B cell (primary cell): ENCODE data around the gene PNPLA1. TPM values are rescaled to one million over a fixed set of nuclear protein-coding genes. Genes with fewer than 3 reads are reported as not detected.

ENCODE experiments used
- ATAC-seq: fragments of 200-7000 bp; cut with Tn5 transposase; one replicate; pipeline ENCODE4 v1.10.0; 2021; ENCODE audit warnings: low read depth, mild to moderate bottlenecking, moderate number of reproducible peaks, moderate library complexity
- CTCF ChIA-PET: fragments of 350-600 bp; sonication (Branson Sonifier 250); formaldehyde crosslinking; loops from one replicate; lab custom pipeline; 2021; ENCODE audit warnings: antibody characterized with exemption, inconsistent platforms; lab: Charles Lee
- POLR2A ChIA-PET: fragments of 350-600 bp; sonication (Branson Sonifier 250); formaldehyde crosslinking; loops from one replicate; lab custom pipeline; 2021; ENCODE audit warnings: antibody characterized with exemption; lab: Charles Lee
- DNase-seq: peaks from one replicate; pipeline ENCODE4 v3.0.0; 2013
- H2AFZ ChIP-seq: 2 replicates; pipeline ENCODE4 v1.6.1; 2012; ENCODE audit warnings: mild to moderate bottlenecking, low read depth, low read length; ENCODE audit not compliant: insufficient read depth, poor library complexity, severe bottlenecking
- H3K27ac ChIP-seq, 2 donors: 1 replicate in 1 of 2; 2 replicates in 1 of 2; pipeline ENCODE4 v1.5.1; 2012 to 2013; ENCODE audit warnings: low read length in 2 of 2, mild to moderate bottlenecking in 2 of 2, moderate library complexity in 1 of 2
- H3K27me3 ChIP-seq, 4 experiments: fragments of 200-600 bp in 1 of 4; sonication (generic) in 1 of 4; replicated peaks in 1 of 4; 1 replicate in 2 of 4; 2 replicates in 2 of 4; pipeline versions ENCODE4 v1.6.1 to v1.7.0; 2013 to 2016; ENCODE audit warnings: low read length in 3 of 4, mild to moderate bottlenecking in 2 of 4, mixed read lengths in 1 of 4, moderate library complexity in 1 of 4; ENCODE audit not compliant: insufficient read depth in 4 of 4, control insufficient read depth in 3 of 4; ENCODE audit errors: control extremely low read depth in 1 of 4
- H3K36me3 ChIP-seq, 2 experiments: replicated peaks in 1 of 2; 1 replicate in 1 of 2; 2 replicates in 1 of 2; pipeline versions ENCODE4 v1.6.1 to v1.7.1; 2013; ENCODE audit warnings: low read length in 1 of 2; ENCODE audit not compliant: insufficient read depth in 2 of 2, control insufficient read depth in 1 of 2; ENCODE audit errors: control extremely low read depth in 1 of 2, extremely low read depth in 1 of 2
- H3K4me1 ChIP-seq, 2 donors: fragments of 200-600 bp in 1 of 2; sonication (generic) in 1 of 2; 1 replicate in 1 of 2; 2 replicates in 1 of 2; pipeline versions ENCODE4 v1.5.1 to v1.6.1; 2013 to 2017; ENCODE audit warnings: low read length in 2 of 2; ENCODE audit not compliant: control insufficient read depth in 2 of 2, insufficient read depth in 2 of 2
- H3K4me2 ChIP-seq: replicated peaks from 2 replicates; pipeline ENCODE3; 2012; ENCODE audit warnings: mild to moderate bottlenecking, low read depth, low read length; ENCODE audit not compliant: poor library complexity, severe bottlenecking
- H3K4me3 ChIP-seq, 5 experiments: fragments of 200-600 bp in 1 of 5; sonication (generic) in 1 of 5; 1 replicate in 3 of 5; 2 replicates in 2 of 5; pipeline versions ENCODE4 v1.5.1 to v1.7.0; 2011 to 2016; ENCODE audit warnings: low read length in 4 of 5, mild to moderate bottlenecking in 4 of 5, low read depth in 2 of 5, control low read depth in 1 of 5, moderate library complexity in 1 of 5; ENCODE audit not compliant: insufficient read depth in 1 of 5; ENCODE audit errors: control extremely low read depth in 1 of 5, extremely low read depth in 1 of 5
- H3K79me2 ChIP-seq: fragments of 200-600 bp; sonication (generic); one replicate; pipeline ENCODE4 v1.6.0; 2016; ENCODE audit warnings: low read length; ENCODE audit not compliant: control insufficient read depth, insufficient read depth
- H3K9ac ChIP-seq: fragments of 200-600 bp; sonication (generic); 2 replicates; pipeline ENCODE4 v1.6.1; 2017; ENCODE audit warnings: mild to moderate bottlenecking, low read length, moderate library complexity
- H3K9me3 ChIP-seq, 3 donors: one replicate each; pipeline versions ENCODE4 v1.6.1 to v1.7.1; 2013; ENCODE audit warnings: low read length in 2 of 3; ENCODE audit not compliant: control insufficient read depth in 2 of 3, insufficient read depth in 1 of 3; ENCODE audit errors: control extremely low read depth in 1 of 3
- H4K20me1 ChIP-seq: 2 replicates; pipeline ENCODE4 v1.6.0; 2012; ENCODE audit warnings: mild to moderate bottlenecking, low read length; ENCODE audit not compliant: insufficient read depth, control insufficient read depth, poor library complexity, severe bottlenecking
- H3K27ac Mint-ChIP-seq: one replicate; pipeline ENCODE4 v1.8.0; 2021; ENCODE audit warnings: mixed read lengths
- H3K27me3 Mint-ChIP-seq: one replicate; pipeline ENCODE4 v1.8.0; 2021; ENCODE audit warnings: mixed read lengths
- H3K4me1 Mint-ChIP-seq: one replicate; pipeline ENCODE4 v1.8.0; 2021; ENCODE audit warnings: mixed read lengths
- H3K4me3 Mint-ChIP-seq: one replicate; pipeline ENCODE4 v1.8.0; 2021; ENCODE audit warnings: mixed read lengths
- H3K9me3 Mint-ChIP-seq: one replicate; pipeline ENCODE4 v1.8.0; 2022; ENCODE audit warnings: mixed read lengths; ENCODE audit not compliant: insufficient read depth
- EZH2 ChIP-seq: IDR thresholded peaks from 2 replicates; pipeline ENCODE4 v1.6.1; 2012; ENCODE audit warnings: borderline replicate concordance, low read depth, mild to moderate bottlenecking, moderate library complexity, low read length; ENCODE audit not compliant: insufficient read depth, poor library complexity, severe bottlenecking
- WGBS: methylation state at CpG from one replicate; pipeline ENCODE4 v1.1.5; 2013; ENCODE audit warnings: missing lambda C conversion rate; ENCODE audit not compliant: insufficient coverage; 5-methylcytosine and 5-hydroxymethylcytosine counted together
- intact Hi-C: fragments of 100-400 bp; cut with micrococcal nuclease; formaldehyde crosslinking; loops from one replicate; pipeline ENCODE4 v1.10.0; 2022
- polyA plus RNA-seq: library from polyadenylated mRNA; depleted of rRNA; stranded (reverse); fragments of >200 nt; gene quantifications from 2 replicates; pipeline ENCODE4 v1.2.3, GENCODE V29; 2012
- total RNA-seq, 2 donors: library from RNA; stranded (reverse); fragments of 120-200 nt in 1 of 2; gene quantifications; 1 replicate in 1 of 2; 2 replicates in 1 of 2; pipeline versions ENCODE4 v1.2.3 to v1.2.4, GENCODE V29; 2013 to 2022
- TF ChIP-seq, protein P1 (sequence below): fragments of 200-600 bp; IDR thresholded peaks from one replicate; pipeline ENCODE4 v1.8.0; 2022; ENCODE audit warnings: antibody characterized with exemption, mild to moderate bottlenecking

PNPLA1 gene
- total and polyA plus RNA-seq, 2 donors (not counting 1 experiment from before 2014, with no cell fraction given), result 0.12 TPM; not detected in 1

DNA sequence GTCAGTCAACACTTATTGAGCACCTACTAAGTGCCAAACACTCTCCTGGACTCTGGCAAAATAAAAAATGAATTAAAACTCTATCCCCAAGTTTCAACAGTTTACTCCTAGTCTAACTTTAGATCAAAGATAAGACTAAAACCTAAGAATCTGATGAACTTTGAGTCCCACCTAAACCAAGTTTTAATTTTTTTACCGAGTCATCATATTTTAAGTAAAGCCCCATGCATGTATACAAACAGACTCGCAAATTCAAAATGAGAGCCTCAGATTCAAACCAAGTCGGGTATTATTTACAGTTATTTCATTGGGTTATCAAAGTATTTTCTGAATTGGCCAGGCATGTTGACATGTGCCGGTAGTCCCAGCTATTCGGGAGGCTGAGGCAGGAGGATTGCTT, 38.7 kb downstream of the PNPLA1 start:
- POLR2A ChIA-PET, result no interaction called here
- no peak for DNase-seq
- no peak overlapping the region for H3K27ac Mint-ChIP-seq
- no peaks in the 10 kb centered on the region for H3K79me2 ChIP-seq
- CTCF ChIA-PET, result interaction anchor here (0.6 to 9.8 kb wide), 4 partner anchors 8 to 889 kb away, joined by 3 to 149 read pairs (median 4); no protein-coding TSS in a partner anchor
- no peak for ATAC-seq
- no peak overlapping the region for H3K4me3 Mint-ChIP-seq
- H2AFZ ChIP-seq, result no peak overlapping the region
- H3K9ac ChIP-seq, result no peak overlapping the region
- no peak overlapping the region for H3K4me3 ChIP-seq
- no peaks in the 10 kb centered on the region for H3K27me3 ChIP-seq
- WGBS, result 89% methylated on average over 4 of the region's 5 CpGs
- no peak overlapping the region for H3K4me2 ChIP-seq
- H3K4me1 ChIP-seq, result peaks cover 9 to 13% of the 10 kb centered on the region in 2 donors
- H3K9me3 Mint-ChIP-seq, result no peaks in the 10 kb centered on the region
- peaks cover 0 to 4% (median 0%) of the 10 kb centered on the region in 3 donors for H3K9me3 ChIP-seq
- TF ChIP-seq, protein P1, sequence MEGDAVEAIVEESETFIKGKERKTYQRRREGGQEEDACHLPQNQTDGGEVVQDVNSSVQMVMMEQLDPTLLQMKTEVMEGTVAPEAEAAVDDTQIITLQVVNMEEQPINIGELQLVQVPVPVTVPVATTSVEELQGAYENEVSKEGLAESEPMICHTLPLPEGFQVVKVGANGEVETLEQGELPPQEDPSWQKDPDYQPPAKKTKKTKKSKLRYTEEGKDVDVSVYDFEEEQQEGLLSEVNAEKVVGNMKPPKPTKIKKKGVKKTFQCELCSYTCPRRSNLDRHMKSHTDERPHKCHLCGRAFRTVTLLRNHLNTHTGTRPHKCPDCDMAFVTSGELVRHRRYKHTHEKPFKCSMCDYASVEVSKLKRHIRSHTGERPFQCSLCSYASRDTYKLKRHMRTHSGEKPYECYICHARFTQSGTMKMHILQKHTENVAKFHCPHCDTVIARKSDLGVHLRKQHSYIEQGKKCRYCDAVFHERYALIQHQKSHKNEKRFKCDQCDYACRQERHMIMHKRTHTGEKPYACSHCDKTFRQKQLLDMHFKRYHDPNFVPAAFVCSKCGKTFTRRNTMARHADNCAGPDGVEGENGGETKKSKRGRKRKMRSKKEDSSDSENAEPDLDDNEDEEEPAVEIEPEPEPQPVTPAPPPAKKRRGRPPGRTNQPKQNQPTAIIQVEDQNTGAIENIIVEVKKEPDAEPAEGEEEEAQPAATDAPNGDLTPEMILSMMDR, result no peak
- no peak for TF ChIP-seq EZH2
- no peaks in the 10 kb centered on the region for H3K36me3 ChIP-seq
- H4K20me1 ChIP-seq, result no peaks in the 10 kb centered on the region
- no peaks in the 10 kb centered on the region for H3K27me3 Mint-ChIP-seq
- intact Hi-C loops, result no loop called here
- no peak overlapping the region for H3K27ac ChIP-seq
- H3K4me1 Mint-ChIP-seq, result peaks cover 16% of the 10 kb centered on the region

DNA sequence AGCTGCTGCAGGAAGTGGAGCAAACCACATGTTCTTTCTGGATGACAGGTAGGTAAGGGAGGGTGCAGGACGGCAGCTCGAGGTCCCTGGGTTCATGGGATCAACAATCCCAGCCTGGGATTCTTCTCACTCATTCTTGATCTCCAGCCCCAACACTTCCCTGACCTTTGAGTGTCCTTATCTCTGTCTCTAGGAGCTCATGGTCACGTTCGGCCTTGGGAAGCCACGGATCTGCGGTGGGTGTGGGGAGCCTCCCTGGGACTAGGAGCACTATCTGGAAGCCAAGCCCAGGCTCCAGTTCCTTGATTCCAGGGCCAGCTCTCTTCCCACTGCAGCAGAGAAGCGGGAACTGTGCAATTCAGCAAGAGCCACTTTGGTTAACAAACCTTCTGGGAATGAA, 39.3 kb downstream of the PNPLA1 start:
- ChIA-PET POLR2A (no interaction called here), CTCF (interaction anchor here (0.8 to 9.8 kb wide), 4 partner anchors 9 to 49 kb away, joined by 3 to 149 read pairs (median 4); no protein-coding TSS in a partner anchor)
- no peak overlapping the region for H2AFZ ChIP-seq
- Mint-ChIP-seq H3K4me3 (no peak overlapping the region), H3K27me3 (no peaks in the 10 kb centered on the region), H3K4me1 (peaks cover 20% of the 10 kb centered on the region), H3K27ac (no peak overlapping the region), H3K9me3 (no peaks in the 10 kb centered on the region)
- no peaks in the 10 kb centered on the region for H3K79me2 ChIP-seq
- ATAC-seq (no peak), DNase-seq (no peak)
- H3K4me1 ChIP-seq, result peaks cover 10 to 17% of the 10 kb centered on the region in 2 donors
- H3K27me3 ChIP-seq, result no peaks in the 10 kb centered on the region
- 96% methylated on average over 5 of the region's 7 CpGs for WGBS
- H3K27ac ChIP-seq, result no peak overlapping the region
- H3K9ac ChIP-seq, result no peak overlapping the region
- H3K4me3 ChIP-seq, result no peak overlapping the region
- no peaks in the 10 kb centered on the region for H3K36me3 ChIP-seq
- no peaks in the 10 kb centered on the region for H4K20me1 ChIP-seq
- TF ChIP-seq, protein P1, result no peak
- TF ChIP-seq EZH2, result no peak
- H3K9me3 ChIP-seq, result peaks cover 0 to 4% (median 0%) of the 10 kb centered on the region in 3 donors
- H3K4me2 ChIP-seq, result no peak overlapping the region
- intact Hi-C loops, result no loop called here
